HepG2 (cell line): ENCODE measurements around the gene VPS4B. TPM values are rescaled to one million over a fixed set of nuclear protein-coding genes. Genes with fewer than 3 reads are reported as not detected.

Experiments used
- AKAP8 ChIP-seq: sonication (generic); formaldehyde crosslinking; IDR thresholded peaks from 2 replicates; pipeline ENCODE4 v1.5.1; 2020; ENCODE audit warnings: mild to moderate bottlenecking, missing genetic modification reagents
- DR1 ChIP-seq: sonication (generic); formaldehyde crosslinking; IDR thresholded peaks from 2 replicates; pipeline ENCODE4 v1.8.0; 2021; ENCODE audit warnings: mild to moderate bottlenecking, missing genetic modification reagents, inconsistent platforms
- EED ChIP-seq: sonication (generic); formaldehyde crosslinking; IDR thresholded peaks from 2 replicates; pipeline ENCODE4 v1.5.0; 2020; ENCODE audit warnings: mild to moderate bottlenecking, missing genetic modification reagents
- GLI4 ChIP-seq: sonication (generic); formaldehyde crosslinking; IDR thresholded peaks from 2 replicates; pipeline ENCODE4 v1.5.1; 2020; ENCODE audit warnings: missing genetic modification reagents, mild to moderate bottlenecking, moderate library complexity, borderline replicate concordance
- MAFG ChIP-seq: sonication (generic); formaldehyde crosslinking; IDR thresholded peaks from 2 replicates; pipeline ENCODE4 v1.5.1; 2020; ENCODE audit warnings: mild to moderate bottlenecking, missing genetic modification reagents
- MXI1 ChIP-seq: IDR thresholded peaks from 3 replicates; pipeline ENCODE4 v1.6.1; 2012; ENCODE audit warnings: low read depth, low read length, inconsistent platforms, borderline replicate concordance
- RARA ChIP-seq: IDR thresholded peaks from 2 replicates; pipeline ENCODE4 v1.6.1; 2016; ENCODE audit warnings: missing genetic modification reagents, missing compliant biosample characterization
- YEATS4 ChIP-seq: sonication (generic); formaldehyde crosslinking; IDR thresholded peaks from 2 replicates; pipeline ENCODE4 v1.4.0; 2020; ENCODE audit warnings: missing genetic modification reagents, borderline replicate concordance
- ZBTB20 ChIP-seq: sonication (generic); formaldehyde crosslinking; IDR thresholded peaks from 2 replicates; pipeline ENCODE4 v1.8.1; 2023; ENCODE audit warnings: missing genetic modification reagents, low read depth, mild to moderate bottlenecking, borderline replicate concordance
- ZBTB42 ChIP-seq: sonication (generic); formaldehyde crosslinking; IDR thresholded peaks from 2 replicates; pipeline ENCODE4 v1.5.0; 2020; ENCODE audit warnings: mild to moderate bottlenecking, missing genetic modification reagents
- ZNF713 ChIP-seq: sonication (generic); formaldehyde crosslinking; IDR thresholded peaks from 2 replicates; pipeline ENCODE4 v1.4.0; 2020; ENCODE audit warnings: mild to moderate bottlenecking, missing genetic modification reagents
- ZNF816 ChIP-seq: sonication (generic); formaldehyde crosslinking; IDR thresholded peaks from 2 replicates; pipeline ENCODE4 v1.8.0; 2022; ENCODE audit warnings: missing genetic modification reagents, mild to moderate bottlenecking, borderline replicate concordance
- ZNF841 ChIP-seq: sonication (generic); formaldehyde crosslinking; IDR thresholded peaks from 2 replicates; pipeline ENCODE4 v1.8.1; 2023; ENCODE audit warnings: missing genetic modification reagents, borderline replicate concordance
- polyA plus RNA-seq, 8 experiments: library from polyadenylated mRNA; depleted of rRNA in 3 of 8; stranded (reverse) in 7 of 8; unstranded in 1 of 8; fragments of >200 nt; fragmentation: Illumina TruSeq in 4 of 8; extraction: Trizol in 4 of 8; gene quantifications; 2 replicates each; pipeline versions ENCODE4 v1.2.1 to v1.2.3, GENCODE V29; 2011 to 2016; ENCODE audit warnings: low read depth in 4 of 8, missing spikeins in 1 of 8, mixed read lengths in 1 of 8; ENCODE audit not compliant: insufficient read depth in 1 of 8
- total RNA-seq, 5 experiments: library from RNA; depleted of rRNA; stranded (reverse); fragments of >200 nt; fragmentation: Illumina TruSeq; extraction: Trizol; gene quantifications; 2 replicates each; pipeline ENCODE4 v1.2.3, GENCODE V29; 2016; ENCODE audit warnings: low read depth in 1 of 5
- TF ChIP-seq, protein P1 (sequence below): sonication (generic); formaldehyde crosslinking; IDR thresholded peaks from 2 replicates; pipeline ENCODE4 v1.4.0; 2020; ENCODE audit warnings: low read depth, missing genetic modification reagents
- TF ChIP-seq, protein P2 (sequence below): sonication (generic); formaldehyde crosslinking; IDR thresholded peaks from 2 replicates; pipeline ENCODE4 v1.4.0; 2020; ENCODE audit warnings: missing genetic modification reagents; ENCODE audit errors: not compliant biosample characterization
- TF ChIP-seq, protein P3 (sequence below): sonication (generic); formaldehyde crosslinking; IDR thresholded peaks from 2 replicates; pipeline ENCODE4 v1.5.1; 2020; ENCODE audit warnings: missing genetic modification reagents, mild to moderate bottlenecking, borderline replicate concordance
- TF ChIP-seq, protein P4 (sequence below): IDR thresholded peaks from 2 replicates; pipeline ENCODE4 v1.6.1; 2018; ENCODE audit warnings: missing genetic modification reagents
- TF ChIP-seq, protein P5 (sequence below): IDR thresholded peaks from 2 replicates; pipeline ENCODE4 v1.6.1; 2018; ENCODE audit warnings: missing genetic modification reagents, mild to moderate bottlenecking, missing compliant biosample characterization

VPS4B gene
- total and polyA plus RNA-seq, 2 of the 13 experiments (the other 11 are each of a cell fraction or from before 2014, with no cell fraction given): 12.8 to 25.9 TPM

DNA sequence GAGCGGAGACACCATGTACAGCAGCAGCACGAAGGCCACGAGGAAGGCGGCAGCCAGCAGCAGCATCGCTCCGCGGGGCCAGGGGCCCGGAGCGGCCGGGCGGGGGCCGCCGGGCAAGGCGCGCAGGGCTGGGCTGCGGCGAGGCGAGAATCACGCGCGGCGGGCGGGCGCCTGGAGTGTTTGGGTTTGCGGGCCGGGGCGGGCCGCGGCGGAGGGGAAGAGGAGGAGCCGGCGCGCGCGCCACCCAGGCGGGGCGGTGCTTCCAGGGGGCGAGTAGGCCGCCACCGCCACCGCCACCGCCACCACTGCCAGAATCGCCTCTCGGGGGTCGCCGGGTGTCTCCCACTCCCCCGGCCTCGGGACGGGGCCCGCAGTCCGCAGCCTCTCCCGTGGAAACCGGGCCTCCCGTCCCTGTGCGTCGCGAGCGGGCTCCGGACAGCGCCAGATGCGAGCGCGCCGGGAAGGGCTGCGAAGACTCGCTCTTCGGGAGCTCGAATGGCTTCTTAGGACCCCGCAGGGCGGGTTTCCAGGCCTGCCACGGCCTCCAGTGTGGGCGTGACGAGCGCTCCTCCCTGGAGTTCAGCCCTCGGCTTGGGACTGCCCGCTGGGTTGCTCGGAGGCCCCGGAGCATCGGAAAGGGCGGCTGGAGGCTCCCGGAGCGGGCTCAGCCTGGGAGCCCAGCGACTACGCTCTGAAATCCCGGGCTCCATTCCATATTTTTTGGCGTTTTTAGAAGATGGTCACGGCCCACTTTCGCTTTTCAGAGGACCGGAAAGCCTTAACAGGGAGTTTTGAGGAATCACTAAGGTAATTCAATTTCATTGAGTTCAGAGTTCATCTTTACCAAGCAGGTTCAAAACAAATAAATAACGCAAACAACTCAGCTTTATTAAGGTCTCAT is 55.0 kb downstream of the VPS4B start, which contains the start of gene KDSR (continued):
- TF ChIP-seq, protein P1, sequence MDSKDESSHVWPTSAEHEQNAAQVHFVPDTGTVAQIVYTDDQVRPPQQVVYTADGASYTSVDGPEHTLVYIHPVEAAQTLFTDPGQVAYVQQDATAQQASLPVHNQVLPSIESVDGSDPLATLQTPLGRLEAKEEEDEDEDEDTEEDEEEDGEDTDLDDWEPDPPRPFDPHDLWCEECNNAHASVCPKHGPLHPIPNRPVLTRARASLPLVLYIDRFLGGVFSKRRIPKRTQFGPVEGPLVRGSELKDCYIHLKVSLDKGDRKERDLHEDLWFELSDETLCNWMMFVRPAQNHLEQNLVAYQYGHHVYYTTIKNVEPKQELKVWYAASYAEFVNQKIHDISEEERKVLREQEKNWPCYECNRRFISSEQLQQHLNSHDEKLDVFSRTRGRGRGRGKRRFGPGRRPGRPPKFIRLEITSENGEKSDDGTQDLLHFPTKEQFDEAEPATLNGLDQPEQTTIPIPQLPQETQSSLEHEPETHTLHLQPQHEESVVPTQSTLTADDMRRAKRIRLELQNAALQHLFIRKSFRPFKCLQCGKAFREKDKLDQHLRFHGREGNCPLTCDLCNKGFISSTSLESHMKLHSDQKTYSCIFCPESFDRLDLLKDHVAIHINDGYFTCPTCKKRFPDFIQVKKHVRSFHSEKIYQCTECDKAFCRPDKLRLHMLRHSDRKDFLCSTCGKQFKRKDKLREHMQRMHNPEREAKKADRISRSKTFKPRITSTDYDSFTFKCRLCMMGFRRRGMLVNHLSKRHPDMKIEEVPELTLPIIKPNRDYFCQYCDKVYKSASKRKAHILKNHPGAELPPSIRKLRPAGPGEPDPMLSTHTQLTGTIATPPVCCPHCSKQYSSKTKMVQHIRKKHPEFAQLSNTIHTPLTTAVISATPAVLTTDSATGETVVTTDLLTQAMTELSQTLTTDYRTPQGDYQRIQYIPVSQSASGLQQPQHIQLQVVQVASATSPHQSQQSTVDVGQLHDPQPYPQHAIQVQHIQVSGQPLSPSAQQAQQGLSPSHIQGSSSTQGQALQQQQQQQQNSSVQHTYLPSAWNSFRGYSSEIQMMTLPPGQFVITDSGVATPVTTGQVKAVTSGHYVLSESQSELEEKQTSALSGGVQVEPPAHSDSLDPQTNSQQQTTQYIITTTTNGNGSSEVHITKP (CRISPR knock-in tag): peak; percentile 85
- TF ChIP-seq, protein P2, sequence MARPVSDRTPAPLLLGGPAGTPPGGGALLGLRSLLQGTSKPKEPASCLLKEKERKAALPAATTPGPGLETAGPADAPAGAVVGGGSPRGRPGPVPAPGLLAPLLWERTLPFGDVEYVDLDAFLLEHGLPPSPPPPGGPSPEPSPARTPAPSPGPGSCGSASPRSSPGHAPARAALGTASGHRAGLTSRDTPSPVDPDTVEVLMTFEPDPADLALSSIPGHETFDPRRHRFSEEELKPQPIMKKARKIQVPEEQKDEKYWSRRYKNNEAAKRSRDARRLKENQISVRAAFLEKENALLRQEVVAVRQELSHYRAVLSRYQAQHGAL (CRISPR knock-in tag): peak; percentile 69
- TF ChIP-seq MXI1: 0 out of 3 replicates have a peak, but pooled peaks have one; percentile 25
- 0 out of 2 replicates have a peak, but pooled peaks have one; percentile 35 for TF ChIP-seq GLI4
- TF ChIP-seq, protein P3, sequence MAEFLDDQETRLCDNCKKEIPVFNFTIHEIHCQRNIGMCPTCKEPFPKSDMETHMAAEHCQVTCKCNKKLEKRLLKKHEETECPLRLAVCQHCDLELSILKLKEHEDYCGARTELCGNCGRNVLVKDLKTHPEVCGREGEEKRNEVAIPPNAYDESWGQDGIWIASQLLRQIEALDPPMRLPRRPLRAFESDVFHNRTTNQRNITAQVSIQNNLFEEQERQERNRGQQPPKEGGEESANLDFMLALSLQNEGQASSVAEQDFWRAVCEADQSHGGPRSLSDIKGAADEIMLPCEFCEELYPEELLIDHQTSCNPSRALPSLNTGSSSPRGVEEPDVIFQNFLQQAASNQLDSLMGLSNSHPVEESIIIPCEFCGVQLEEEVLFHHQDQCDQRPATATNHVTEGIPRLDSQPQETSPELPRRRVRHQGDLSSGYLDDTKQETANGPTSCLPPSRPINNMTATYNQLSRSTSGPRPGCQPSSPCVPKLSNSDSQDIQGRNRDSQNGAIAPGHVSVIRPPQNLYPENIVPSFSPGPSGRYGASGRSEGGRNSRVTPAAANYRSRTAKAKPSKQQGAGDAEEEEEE (CRISPR knock-in tag): no peak
- TF ChIP-seq ZBTB20 (CRISPR knock-in tag): peak; percentile 78; the same call in 1 of the 2 replicates
- peak; percentile 75; the same call in 1 of the 2 replicates for TF ChIP-seq ZNF713 (CRISPR knock-in tag)
- TF ChIP-seq MAFG: no peak
- no peak for TF ChIP-seq ZNF841 (CRISPR knock-in tag)
- peak; percentile 45; the same call in 1 of the 2 replicates for TF ChIP-seq ZNF816 (CRISPR knock-in tag)
- peak; percentile 58; the same call in 1 of the 2 replicates for TF ChIP-seq EED (CRISPR knock-in tag)
- TF ChIP-seq, protein P4, sequence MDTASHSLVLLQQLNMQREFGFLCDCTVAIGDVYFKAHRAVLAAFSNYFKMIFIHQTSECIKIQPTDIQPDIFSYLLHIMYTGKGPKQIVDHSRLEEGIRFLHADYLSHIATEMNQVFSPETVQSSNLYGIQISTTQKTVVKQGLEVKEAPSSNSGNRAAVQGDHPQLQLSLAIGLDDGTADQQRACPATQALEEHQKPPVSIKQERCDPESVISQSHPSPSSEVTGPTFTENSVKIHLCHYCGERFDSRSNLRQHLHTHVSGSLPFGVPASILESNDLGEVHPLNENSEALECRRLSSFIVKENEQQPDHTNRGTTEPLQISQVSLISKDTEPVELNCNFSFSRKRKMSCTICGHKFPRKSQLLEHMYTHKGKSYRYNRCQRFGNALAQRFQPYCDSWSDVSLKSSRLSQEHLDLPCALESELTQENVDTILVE (CRISPR knock-in tag): peak; percentile 87
- peak; percentile 40 for TF ChIP-seq DR1
- peak; percentile 79; the same call in 1 of the 2 replicates for TF ChIP-seq ZBTB42 (CRISPR knock-in tag)
- TF ChIP-seq, protein P5, sequence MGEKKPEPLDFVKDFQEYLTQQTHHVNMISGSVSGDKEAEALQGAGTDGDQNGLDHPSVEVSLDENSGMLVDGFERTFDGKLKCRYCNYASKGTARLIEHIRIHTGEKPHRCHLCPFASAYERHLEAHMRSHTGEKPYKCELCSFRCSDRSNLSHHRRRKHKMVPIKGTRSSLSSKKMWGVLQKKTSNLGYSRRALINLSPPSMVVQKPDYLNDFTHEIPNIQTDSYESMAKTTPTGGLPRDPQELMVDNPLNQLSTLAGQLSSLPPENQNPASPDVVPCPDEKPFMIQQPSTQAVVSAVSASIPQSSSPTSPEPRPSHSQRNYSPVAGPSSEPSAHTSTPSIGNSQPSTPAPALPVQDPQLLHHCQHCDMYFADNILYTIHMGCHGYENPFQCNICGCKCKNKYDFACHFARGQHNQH (CRISPR knock-in tag): peak; percentile 81; the same call in 1 of the 2 replicates
- TF ChIP-seq YEATS4 (CRISPR knock-in tag): peak; percentile 88
- TF ChIP-seq RARA: peak; percentile 29; the same call in 1 of the 2 replicates
- TF ChIP-seq AKAP8 (CRISPR knock-in tag): 0 out of 2 replicates have a peak, but pooled peaks have one; percentile 45
